NCI-H526 (cell line): ENCODE data around the gene RDH5.
A peak's percentile ranks its signal among the peaks of the same experiment; 100 is the strongest.

Experiments used
- DNase-seq, 2 experiments: peaks; one replicate each; lab custom pipeline; 2025; lab: John Stamatoyannopoulos, UW

RDH5 gene

GRCh38 chr12:55728186-55728938, 8.2 kb downstream of the RDH5 start:
- DNase-seq: peak in 1 of 2 experiments; percentile 56

- peak; percentile 77 to 91 for DNase-seq
Measured at GRCh38 chr12:55728939-55729818, 9.0 kb downstream of the RDH5 start, which contains the start of gene CD63. Gene CD63, minus strand, starts transcription at chr12:55729009. Its CDS starts 668 bp downstream, at chr12:55728341.

GRCh38 chr12:55729819-55730818, 9.9 kb downstream of the RDH5 start:
- DNase-seq: peak in 1 of 2 experiments; percentile 20

DNA sequence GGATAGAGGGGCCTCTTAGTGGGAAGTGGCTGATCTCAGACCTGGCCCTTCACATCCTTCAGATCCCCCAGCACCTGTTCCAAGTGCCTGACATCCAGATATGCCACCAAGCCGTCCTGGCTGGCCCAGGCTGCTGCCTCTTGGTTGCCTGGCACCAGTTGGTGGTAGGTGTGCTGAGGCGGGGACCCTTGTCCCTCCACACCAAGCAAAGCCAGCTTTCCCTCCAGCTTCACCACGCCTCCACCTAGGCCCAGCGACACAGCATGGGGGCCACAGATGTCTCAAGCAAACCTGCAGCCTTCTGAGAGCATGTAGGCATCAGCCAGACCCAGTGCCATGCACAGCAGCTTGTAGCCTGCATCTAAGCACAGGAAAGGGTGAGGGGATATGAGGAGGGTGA, 12.1 kb downstream of the RDH5 start:
- no peak for DNase-seq

GRCh38 chr12:55733021-55733555, 12.9 kb downstream of the RDH5 start:
- DNase-seq: no peak

DNA sequence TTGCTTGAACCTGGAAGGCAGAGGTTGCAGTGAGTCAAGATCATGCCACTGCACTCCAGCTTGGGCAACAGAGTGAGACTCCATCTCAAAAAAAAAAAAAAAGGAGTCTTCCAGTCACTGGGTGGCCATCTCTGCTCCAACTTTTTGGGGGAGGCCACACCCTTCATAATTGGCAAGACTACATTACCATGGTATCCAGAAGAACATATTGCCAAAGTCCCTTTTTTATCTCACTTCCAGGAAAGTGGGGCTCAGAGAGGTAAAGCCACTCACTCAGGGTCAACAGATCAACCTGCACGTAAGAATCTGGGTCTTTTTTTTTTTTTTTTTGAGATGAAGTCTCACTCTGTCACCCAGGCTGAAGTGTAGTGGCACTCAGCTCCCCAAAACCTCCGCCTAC, 13.7 kb downstream of the RDH5 start:
- no peak for DNase-seq

DNA sequence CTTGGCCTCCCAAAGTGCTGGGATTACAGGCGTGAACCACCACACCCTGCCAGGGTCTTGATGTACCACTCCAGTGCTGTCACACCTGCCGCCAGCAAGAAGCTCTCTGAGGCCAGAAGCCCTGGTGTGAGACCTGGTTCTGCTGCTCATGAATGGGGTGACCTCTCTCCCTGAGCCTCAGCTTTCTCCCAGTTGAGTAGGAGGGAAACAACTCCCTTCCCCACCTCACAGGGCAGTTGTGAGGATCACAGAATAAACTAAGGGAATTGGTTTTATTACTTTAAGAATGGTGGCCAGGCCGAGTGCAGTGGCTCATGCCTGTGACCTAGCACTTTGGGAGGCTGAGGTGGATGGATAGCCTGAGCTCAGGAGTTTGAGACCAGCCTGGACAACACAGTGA, 14.4 kb downstream of the RDH5 start:
- no peak for DNase-seq

DNA sequence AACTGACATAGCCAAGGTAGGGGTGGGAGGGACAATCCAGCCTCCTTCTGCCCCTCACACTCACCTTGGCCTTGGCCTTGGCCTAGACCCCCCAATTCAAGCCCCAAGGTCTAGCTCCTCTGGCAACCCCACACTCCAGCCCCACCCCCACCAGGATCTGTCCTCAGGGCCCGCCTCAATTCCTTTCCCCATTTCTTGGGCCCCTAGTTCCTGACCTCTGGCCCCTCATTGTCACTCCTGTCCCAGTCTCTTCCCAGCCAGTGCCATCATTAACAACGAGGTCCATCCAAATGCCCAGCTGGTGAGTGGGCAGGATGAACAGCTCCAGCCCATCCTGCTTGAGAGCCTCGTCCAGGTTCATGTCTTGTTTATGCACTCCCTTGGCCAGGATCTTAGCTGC, 15.9 kb downstream of the RDH5 start:
- DNase-seq: no peak

GRCh38 chr12:55736780-55737580, 16.8 kb downstream of the RDH5 start:
- DNase-seq: peak; percentile 82 to 92

DNA sequence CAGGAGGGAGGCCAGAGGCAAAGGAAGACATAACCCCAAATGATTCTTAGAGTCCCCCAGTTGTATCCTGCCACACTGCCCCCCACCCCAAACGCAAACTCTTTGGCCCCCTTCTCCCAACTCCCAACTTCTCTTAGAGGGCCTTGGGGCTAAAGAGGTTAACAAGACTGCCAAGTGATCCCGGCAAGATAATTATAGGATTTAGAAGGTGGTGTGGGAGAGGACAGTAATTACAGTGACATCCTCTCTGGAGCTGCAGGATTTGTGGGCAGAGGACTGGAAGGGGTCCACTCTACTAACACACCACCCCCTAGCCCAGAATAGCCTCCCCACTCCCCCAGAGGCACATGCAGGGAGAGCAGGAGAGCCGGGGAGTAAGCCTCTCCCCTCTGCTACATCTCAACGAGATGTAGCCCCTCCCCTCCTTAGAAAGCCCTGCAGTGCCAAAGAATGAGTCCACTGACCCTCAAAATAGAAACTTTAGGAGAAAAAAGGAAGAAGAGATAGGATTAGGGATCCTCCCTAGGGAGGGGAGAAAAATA, 17.5 kb downstream of the RDH5 start:
- DNase-seq: no peak

DNA sequence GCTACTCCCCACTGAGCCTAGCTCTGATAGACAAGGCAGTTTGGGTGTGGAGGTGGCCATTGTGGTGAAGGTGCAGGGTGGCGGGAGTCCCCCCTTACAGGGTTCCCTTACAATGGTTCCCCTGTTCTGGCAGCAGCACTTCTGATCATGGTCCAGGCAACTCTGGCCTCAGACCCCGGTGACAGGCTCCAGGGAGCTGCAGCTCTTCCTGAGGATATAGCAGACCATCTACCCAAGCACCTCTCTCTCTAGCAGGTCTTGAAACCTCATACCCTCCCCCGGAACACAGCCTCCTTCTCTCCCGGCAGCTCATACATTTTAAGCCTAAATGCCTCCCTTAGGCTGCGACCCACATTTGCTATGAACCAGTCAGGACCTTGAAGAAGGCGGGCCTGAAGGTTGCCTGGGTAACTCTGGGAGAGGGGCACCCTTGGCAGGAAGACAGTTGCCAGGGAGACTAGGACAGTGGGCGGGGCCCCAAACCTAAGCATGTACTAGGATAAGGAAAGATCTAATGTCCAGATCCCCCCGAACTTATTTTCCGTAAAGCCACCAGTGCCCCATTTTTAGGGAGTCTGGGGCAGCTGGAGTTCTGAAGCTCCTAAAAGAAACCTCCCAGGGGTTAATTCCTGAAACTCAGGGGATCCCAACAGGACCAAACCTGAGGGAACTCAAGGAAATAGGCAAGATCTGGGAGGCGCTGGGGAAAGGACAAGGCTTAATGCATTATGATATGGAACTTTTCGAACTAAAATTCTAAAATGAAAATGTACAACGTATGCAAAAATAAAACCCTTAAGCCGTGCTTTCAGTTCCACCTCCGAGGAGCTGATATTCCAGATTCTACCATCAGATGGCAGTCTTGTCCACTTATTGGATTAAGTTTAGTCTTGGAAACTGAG, 18.2 kb downstream of the RDH5 start:
- DNase-seq: peak; percentile 87 to 90

DNA sequence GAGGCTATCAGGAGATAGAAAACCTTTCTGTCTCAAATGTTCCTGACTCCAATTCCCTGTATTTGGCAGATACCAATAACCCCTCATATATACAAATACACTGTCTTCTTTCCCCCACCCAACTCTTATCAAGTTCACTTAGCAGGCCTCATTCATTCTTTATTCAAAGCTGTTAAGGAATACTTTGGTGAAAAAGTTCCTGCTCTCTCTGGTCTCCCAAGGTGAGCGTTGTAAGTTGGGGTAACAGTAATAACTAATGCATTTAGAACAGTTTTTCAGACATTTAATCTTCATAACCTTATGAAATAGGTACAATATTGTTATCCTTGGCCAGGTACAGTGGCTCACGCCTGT, 18.8 kb downstream of the RDH5 start:
- DNase-seq: no peak

GRCh38 chr12:55741931-55742680, 21.9 kb downstream of the RDH5 start:
- peak in 1 of 2 experiments; percentile 23 for DNase-seq

DNA sequence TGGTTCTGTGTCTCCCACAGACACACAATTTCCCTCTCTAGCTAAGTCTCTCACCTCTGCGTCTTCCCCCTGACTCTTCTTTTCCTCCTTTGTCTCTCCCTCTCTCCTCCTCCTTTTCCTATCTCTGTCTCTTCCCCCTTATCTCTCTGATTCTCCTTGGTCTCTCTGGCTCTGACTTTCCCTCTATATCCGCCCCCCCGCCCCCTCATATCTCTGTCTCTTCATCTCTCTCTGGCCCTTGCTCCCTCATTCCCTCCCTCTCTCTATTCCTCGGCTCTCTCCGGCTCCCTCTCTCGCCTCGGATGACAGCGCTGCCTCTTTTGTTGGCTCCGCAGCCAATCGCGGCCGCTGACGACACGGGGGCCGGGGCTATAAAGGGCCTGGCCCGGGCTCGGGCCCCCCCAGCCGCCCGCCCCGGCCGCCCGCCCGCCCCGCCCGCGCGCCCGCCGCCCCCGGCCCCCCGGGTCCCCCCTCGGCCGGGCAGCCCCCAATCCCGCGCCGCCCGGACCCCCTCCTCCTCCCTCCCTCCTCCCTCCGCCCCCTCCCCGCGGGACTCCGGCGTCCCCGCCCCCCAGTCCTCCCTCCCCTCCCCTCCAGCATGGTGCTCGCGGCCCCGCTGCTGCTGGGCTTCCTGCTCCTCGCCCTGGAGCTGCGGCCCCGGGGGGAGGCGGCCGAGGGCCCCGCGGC, 22.7 kb downstream of the RDH5 start, which contains the start of gene GDF11:
GDF11 (plus strand) TSS at position 404 of the 687 bp plus-strand sequence; CDS start at position 599, 195 bp downstream.
- DNase-seq: peak; percentile 47 to 84

GRCh38 chr12:55743406-55744339, 23.5 kb downstream of the RDH5 start:
- DNase-seq: peak in 1 of 2 experiments; percentile 72

- DNase-seq: no peak
Measured at GRCh38 chr12:55744340-55745030, 24.3 kb downstream of the RDH5 start.
